Thoracic aorta (tissue), 2 donors: ENCODE measurements around the gene THAP7. TPM values are rescaled to one million over a fixed set of nuclear protein-coding genes. Genes with fewer than 3 reads are reported as not detected.

ENCODE experiments used
- ATAC-seq: fragments of 150-250 bp; one replicate; pipeline ENCODE4 v1.8.0; 2017; ENCODE audit warnings: low read depth; ENCODE audit not compliant: insufficient number of reproducible peaks, low FRiP score
- DNase-seq: peaks from one replicate; pipeline ENCODE4 v3.0.0-alpha.2; 2020; ENCODE audit warnings: low spot score
- H3K27ac ChIP-seq, 2 donors: fragments of 200-600 bp; sonication (generic); 1 replicate in 1 of 2; 2 replicates in 1 of 2; pipeline ENCODE4 v1.5.1; 2016; ENCODE audit warnings: mild to moderate bottlenecking in 2 of 2, moderate library complexity in 2 of 2
- H3K27me3 ChIP-seq: fragments of 200-600 bp; sonication (generic); replicated peaks from 2 replicates; pipeline ENCODE4 v1.6.0; 2016; ENCODE audit warnings: mild to moderate bottlenecking; ENCODE audit not compliant: insufficient read depth
- H3K36me3 ChIP-seq: fragments of 200-600 bp; sonication (generic); one replicate; pipeline ENCODE4 v1.5.1; 2016
- H3K4me1 ChIP-seq, 2 donors: fragments of 200-600 bp; sonication (generic); 1 replicate in 1 of 2; 2 replicates in 1 of 2; pipeline versions ENCODE4 v1.5.1 to v1.6.0; 2016; ENCODE audit warnings: low read depth in 2 of 2, mild to moderate bottlenecking in 1 of 2; ENCODE audit not compliant: control insufficient read depth in 1 of 2
- H3K4me3 ChIP-seq: fragments of 200-600 bp; sonication (generic); 2 replicates; pipeline ENCODE4 v1.5.1; 2016; ENCODE audit warnings: mild to moderate bottlenecking
- H3K9me3 ChIP-seq: fragments of 200-600 bp; sonication (generic); 2 replicates; pipeline ENCODE4 v1.5.1; 2016
- CTCF ChIP-seq: fragments of 200-600 bp; sonication (generic); IDR thresholded peaks from one replicate; pipeline ENCODE4 v1.5.1; 2019; ENCODE audit warnings: antibody characterized with exemption
- total RNA-seq, 2 donors: library from RNA; depleted of rRNA; stranded (reverse); fragments of >200 nt; gene quantifications; one replicate each; pipeline versions ENCODE4 v1.1.0 to v1.2.3, GENCODE V29; 2016

Gene THAP7
- total RNA-seq, 2 donors from 2014 or later = 38.3 to 60.0 TPM

GRCh38 chr22:20964090-20964798, 37.7 kb downstream of the THAP7 start:
- no peak for ATAC-seq
- Histone ChIP-seq H3K9me3 (no peaks in the 10 kb centered on the region), H3K4me3 (peak overlapping the region; percentile 45), H3K4me1 (peaks cover 3 to 10% of the 10 kb centered on the region in 2 donors), H3K27me3 (no peaks in the 10 kb centered on the region), H3K27ac (no peak overlapping the region), H3K36me3 (no peaks in the 10 kb centered on the region)
- TF ChIP-seq CTCF = no peak
- DNase-seq = no peak

- Histone ChIP-seq H3K27me3 (no peaks in the 10 kb centered on the region), H3K27ac (no peak overlapping the region), H3K4me1 (peaks cover 3 to 11% of the 10 kb centered on the region in 2 donors), H3K4me3 (no peak overlapping the region), H3K36me3 (no peaks in the 10 kb centered on the region), H3K9me3 (no peaks in the 10 kb centered on the region)
- no peak for ATAC-seq
- DNase-seq = no peak
- TF ChIP-seq CTCF = no peak
These were observed 38.5 kb downstream of the THAP7 start for GRCh38 chr22:20963201-20964052.

GRCh38 chr22:20962491-20962945, 39.4 kb downstream of the THAP7 start:
- H3K27ac ChIP-seq = no peak overlapping the region
- H3K27me3 ChIP-seq = no peaks in the 10 kb centered on the region
- no peaks in the 10 kb centered on the region for H3K36me3 ChIP-seq
- TF ChIP-seq CTCF = no peak
- ATAC-seq (no peak), DNase-seq (no peak)
- H3K4me3 ChIP-seq = no peak overlapping the region
- H3K4me1 ChIP-seq = peaks cover 10 to 18% of the 10 kb centered on the region in 2 donors
- no peaks in the 10 kb centered on the region for H3K9me3 ChIP-seq

GRCh38 chr22:20960609-20961008, 41.3 kb downstream of the THAP7 start:
- no peak for ATAC-seq
- no peak for TF ChIP-seq CTCF
- H3K4me3 ChIP-seq = no peak overlapping the region
- no peak for DNase-seq
- no peaks in the 10 kb centered on the region for H3K36me3 ChIP-seq
- H3K9me3 ChIP-seq = no peaks in the 10 kb centered on the region
- H3K27me3 ChIP-seq = no peaks in the 10 kb centered on the region
- no peak overlapping the region for H3K27ac ChIP-seq
- peaks cover 10 to 27% of the 10 kb centered on the region in 2 donors for H3K4me1 ChIP-seq
